ENCODE results near the gene PDF.
"Not testable (repeated sequence)": the region's sequence is repeated elsewhere in the genome, so short reads cannot be mapped to it uniquely, and the experiment has no call there.

Gene PDF

GRCh38 chr16:69330286-69331109 is at the start of gene PDF:
Gene PDF (minus strand): TSS chr16:69330588. CDS start chr16:69330570, 18 bp downstream.
- peak; percentile 59 to 89 (median 71) for DNase-seq (ENCODE audit: low read depth in 2 of 3, low spot score in 1 of 3)

GRCh38 chr16:69378760-69379159 is 48.4 kb upstream of the PDF start:
- DNase-seq (ENCODE audit: low read depth in 2 of 3, low spot score in 1 of 3): no peak

GRCh38 chr16:69378036-69378435 is 47.6 kb upstream of the PDF start:
- DNase-seq (ENCODE audit: low read depth in 2 of 3, low spot score in 1 of 3): no peak

GRCh38 chr16:69376393-69377059 is 46.1 kb upstream of the PDF start:
- DNase-seq (ENCODE audit: low read depth in 2 of 3, low spot score in 1 of 3): no peak

- no peak for DNase-seq (ENCODE audit: low read depth in 2 of 3, low spot score in 1 of 3)
Observed at GRCh38 chr16:69373019-69373418, 42.6 kb upstream of the PDF start.

- DNase-seq (ENCODE audit: low read depth in 2 of 3, low spot score in 1 of 3): no peak
Observed at GRCh38 chr16:69371564-69371963, 41.2 kb upstream of the PDF start.

GRCh38 chr16:69368866-69369265 is 38.5 kb upstream of the PDF start:
- DNase-seq (ENCODE audit: low read depth in 2 of 3, low spot score in 1 of 3): no peak

- DNase-seq (ENCODE audit: low read depth in 2 of 3, low spot score in 1 of 3): no peak
Observed at GRCh38 chr16:69367980-69368379, 37.6 kb upstream of the PDF start.

GRCh38 chr16:69366431-69366830 is 36.0 kb upstream of the PDF start:
- no peak for DNase-seq (ENCODE audit: low read depth in 2 of 3, low spot score in 1 of 3)

GRCh38 chr16:69365901-69366300 is 35.5 kb upstream of the PDF start:
- DNase-seq (ENCODE audit: low read depth in 2 of 3, low spot score in 1 of 3): no peak

GRCh38 chr16:69364088-69364487 is 33.7 kb upstream of the PDF start:
- DNase-seq (ENCODE audit: low read depth in 2 of 3, low spot score in 1 of 3): no peak

GRCh38 chr16:69363281-69363717 is 32.9 kb upstream of the PDF start:
- DNase-seq (ENCODE audit: low read depth in 2 of 3, low spot score in 1 of 3): no peak

GRCh38 chr16:69360070-69360469 is 29.7 kb upstream of the PDF start:
- DNase-seq (ENCODE audit: low read depth in 2 of 3, low spot score in 1 of 3): not testable (repeated sequence)

GRCh38 chr16:69351309-69352027 is 21.1 kb upstream of the PDF start, which contains the start of gene TMED6:
Gene TMED6 (minus strand): TSS chr16:69351786. CDS start chr16:69351753, 33 bp downstream.
- DNase-seq (ENCODE audit: low read depth in 2 of 3, low spot score in 1 of 3): no peak

- no peak for DNase-seq (ENCODE audit: low read depth in 2 of 3, low spot score in 1 of 3)
Observed at GRCh38 chr16:69350536-69351133, 20.2 kb upstream of the PDF start.

GRCh38 chr16:69349536-69349935 is 19.1 kb upstream of the PDF start:
- DNase-seq (ENCODE audit: low read depth in 2 of 3, low spot score in 1 of 3): no peak

GRCh38 chr16:69348222-69348621 is 17.8 kb upstream of the PDF start:
- DNase-seq (ENCODE audit: low read depth in 2 of 3, low spot score in 1 of 3): no peak

GRCh38 chr16:69346683-69347082 is 16.3 kb upstream of the PDF start:
- no peak for DNase-seq (ENCODE audit: low read depth in 2 of 3, low spot score in 1 of 3)

GRCh38 chr16:69345923-69346322 is 15.5 kb upstream of the PDF start:
- no peak for DNase-seq (ENCODE audit: low read depth in 2 of 3, low spot score in 1 of 3)

GRCh38 chr16:69344171-69344570 is 13.8 kb upstream of the PDF start:
- no peak for DNase-seq (ENCODE audit: low read depth in 2 of 3, low spot score in 1 of 3)

GRCh38 chr16:69340095-69340644 is 9.8 kb upstream of the PDF start:
- DNase-seq (ENCODE audit: low read depth in 2 of 3, low spot score in 1 of 3): peak in 2 of 3 donors; percentile 13 to 29

Data from stimulated activated CD4-positive, alpha-beta T cell treated with anti-CD3 and anti-CD28 coated beads, Interleukin-12 subunit alpha, Interleukin-12 subunit beta, amount 100 ng/mL, for 48 hours (primary cell).